Measurements from ENCODE around the gene PFDN1.
"Not testable (repeated sequence)": the region's sequence is repeated elsewhere in the genome, so short reads cannot be mapped to it uniquely, and the experiment has no call there.

PFDN1 gene

DNA sequence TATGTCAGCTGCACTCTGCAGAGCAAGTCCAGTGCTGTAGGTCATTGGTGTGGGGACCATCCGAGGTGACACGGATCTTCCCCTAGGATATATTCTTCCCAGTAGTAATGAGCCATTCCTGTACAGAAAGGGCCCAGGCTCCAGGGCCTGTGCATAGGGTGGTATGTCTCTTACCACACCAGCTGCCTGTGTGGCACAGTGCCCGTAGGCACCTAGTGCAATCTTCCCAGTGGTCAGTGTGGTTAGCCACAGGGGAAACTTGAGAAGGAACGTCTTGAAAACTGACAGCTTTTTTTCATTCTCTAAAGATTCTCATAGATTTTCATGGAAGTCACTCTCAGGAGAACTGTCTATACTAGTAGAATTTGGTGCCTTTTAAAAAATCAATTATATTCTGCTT is 88.1 kb downstream of the PFDN1 start:
- DNase-seq (ENCODE audit: low read depth in 2 of 2): no peak

DNA sequence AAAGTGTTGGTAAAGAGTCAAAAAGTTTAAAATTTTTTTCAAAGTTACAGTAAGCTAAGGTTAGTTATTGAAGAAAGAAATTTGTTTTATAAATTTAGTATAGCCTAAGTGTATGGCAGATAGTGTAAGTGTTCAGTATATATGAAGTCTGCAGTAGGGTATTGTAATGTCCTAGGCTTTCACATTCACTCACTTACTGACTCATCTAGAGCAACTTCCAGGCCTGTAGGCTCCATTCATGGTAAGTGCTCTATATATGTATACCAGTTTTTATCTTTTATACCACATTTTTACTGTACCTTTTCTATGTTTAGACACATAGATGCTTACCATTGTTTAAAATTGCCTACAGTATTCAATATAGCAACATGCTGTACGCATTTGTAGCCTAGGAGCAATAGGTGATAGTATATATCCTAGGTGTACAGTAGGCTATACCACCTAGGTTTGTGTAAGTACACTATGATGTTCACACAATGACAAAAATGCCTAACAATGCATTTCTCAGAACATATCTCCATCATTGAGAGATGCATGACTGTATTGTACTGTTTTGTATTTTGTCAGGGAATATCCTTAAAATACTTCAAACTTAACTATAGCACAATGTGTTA is 89.4 kb downstream of the PFDN1 start:
- no peak for DNase-seq (ENCODE audit: low read depth in 2 of 2)

DNA sequence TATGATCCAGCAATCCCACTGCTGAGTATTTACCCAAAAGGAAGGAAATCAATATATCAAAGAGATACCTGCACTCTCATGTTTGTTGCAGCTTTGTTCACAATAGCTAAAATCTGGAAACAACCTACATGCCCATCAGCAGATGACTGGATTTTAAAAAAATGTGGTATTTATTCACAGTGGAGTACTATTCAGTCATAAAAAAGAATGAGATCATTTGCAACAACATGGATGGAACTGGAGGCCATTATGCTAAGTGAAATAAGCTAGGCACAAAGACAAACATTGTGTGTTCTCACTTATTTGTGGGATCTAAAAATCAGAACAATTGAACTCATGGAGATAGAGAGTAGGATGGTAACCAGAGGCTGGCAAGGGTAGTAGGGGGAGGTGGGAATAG is 94.8 kb downstream of the PFDN1 start:
- no peak for DNase-seq (ENCODE audit: low read depth in 2 of 2)

DNA sequence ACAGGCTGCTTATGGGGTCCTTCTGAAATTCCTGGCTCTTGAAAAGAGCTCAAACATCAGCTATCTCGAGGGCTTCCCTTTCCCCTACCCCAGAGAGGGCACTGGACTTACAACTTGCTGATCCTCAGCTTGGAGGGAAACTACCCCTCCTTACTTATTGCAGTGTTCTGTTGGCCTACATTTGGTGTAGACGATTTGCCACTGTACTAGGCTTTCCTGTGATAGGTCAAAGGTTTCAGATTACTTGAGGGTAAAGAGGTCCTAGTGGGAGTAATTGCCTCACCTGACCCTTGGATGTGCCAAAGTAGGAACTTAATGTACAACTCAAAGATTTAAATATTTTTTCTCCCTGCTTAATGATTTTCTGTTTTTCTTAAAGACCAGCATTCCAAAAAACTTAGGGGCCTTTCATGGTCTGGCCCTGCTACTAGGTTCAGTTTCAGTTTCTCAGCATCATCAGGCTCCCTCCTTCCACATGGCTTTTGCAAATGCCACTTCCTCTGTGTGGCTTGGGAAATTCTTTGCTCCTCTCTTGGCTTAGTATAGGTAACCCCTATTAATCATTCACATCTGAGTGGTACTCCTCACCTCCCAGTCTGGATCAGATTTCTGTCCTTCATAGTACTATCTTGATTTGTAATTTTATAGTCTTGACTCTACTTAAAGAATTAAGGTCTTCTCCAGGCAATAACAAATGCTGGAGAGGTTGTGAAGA is 95.5 kb downstream of the PFDN1 start:
- DNase-seq (ENCODE audit: low read depth in 2 of 2): no peak

DNA sequence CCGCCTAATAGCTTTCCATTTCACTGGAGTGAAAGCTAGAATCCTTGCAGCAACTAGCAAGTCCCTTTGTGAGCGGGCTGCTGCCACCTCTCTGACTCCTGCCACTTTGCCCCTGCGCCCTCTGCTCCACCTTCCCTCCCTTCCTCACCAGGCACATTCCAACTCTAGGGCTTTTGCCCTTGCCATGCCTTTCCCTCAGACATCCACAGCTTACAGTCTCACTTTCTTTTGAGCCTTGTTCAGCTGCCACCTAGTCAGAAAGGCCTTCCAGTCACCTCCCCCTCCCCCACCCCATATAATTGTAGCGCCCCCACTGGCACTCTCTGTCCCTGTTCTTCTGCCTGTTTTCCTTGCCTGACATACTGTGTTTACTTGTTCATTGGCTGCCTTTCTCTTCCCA is 96.9 kb downstream of the PFDN1 start:
- DNase-seq (ENCODE audit: low read depth in 2 of 2): no peak

DNA sequence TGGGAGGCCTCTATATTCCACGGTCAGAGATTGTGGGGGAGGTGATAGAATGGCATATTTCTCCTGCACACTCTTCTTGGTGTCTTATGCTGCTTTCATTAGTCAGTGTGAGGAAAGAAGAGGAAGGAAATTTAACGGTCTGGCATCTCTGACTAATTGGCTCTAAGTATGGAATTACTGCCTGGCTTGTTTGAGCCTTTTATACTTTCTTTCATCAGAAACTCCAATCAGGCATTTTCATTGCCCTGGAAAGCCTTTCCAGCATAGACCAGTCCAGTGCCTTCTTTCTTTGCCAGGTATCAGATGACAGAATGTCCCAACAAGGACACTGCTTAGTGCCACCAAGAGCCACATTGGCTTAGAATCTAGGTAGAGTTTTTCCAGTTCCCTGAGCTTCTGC is 97.7 kb downstream of the PFDN1 start:
- no peak for DNase-seq (ENCODE audit: low read depth in 2 of 2)

DNA sequence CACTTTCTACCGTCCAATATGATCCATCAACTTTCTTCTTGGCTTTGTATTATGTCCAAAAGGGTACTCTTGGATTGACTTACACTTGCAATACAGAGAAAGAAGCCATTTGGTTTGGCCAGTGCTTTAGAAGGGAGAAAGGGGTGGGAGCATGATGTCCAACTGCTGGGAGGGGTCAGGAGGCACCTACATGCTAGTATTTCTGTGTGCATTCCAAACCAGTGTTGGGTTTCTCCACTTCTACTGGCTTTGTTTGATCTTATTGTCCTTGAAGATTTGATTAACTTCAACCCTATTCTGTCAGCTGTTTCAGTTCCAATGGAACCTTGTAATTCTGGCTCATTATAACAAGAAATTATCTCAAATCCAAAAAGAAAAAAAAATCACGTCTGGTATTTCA is 100.3 kb downstream of the PFDN1 start:
- DNase-seq (ENCODE audit: low read depth in 2 of 2): no peak

DNA sequence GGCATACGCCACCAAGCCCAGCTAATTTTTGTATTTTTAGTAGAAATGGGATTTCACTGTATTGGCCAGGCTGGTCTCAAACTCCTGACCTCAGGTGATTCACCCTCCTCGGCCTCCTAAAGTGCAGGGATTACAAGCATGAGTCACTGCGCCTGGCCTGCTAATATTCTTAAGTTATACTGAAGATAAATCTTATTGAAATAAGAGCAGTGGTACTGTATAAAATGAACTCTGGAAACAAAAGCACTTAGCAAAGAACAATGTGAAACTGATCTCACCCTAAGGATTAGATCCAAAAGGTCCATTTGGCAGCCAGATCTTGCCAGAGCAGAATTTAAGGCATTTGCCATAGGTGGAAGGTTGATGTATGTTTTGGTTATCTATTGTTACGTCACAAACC is 100.8 kb downstream of the PFDN1 start:
- no peak for DNase-seq (ENCODE audit: low read depth in 2 of 2)

DNA sequence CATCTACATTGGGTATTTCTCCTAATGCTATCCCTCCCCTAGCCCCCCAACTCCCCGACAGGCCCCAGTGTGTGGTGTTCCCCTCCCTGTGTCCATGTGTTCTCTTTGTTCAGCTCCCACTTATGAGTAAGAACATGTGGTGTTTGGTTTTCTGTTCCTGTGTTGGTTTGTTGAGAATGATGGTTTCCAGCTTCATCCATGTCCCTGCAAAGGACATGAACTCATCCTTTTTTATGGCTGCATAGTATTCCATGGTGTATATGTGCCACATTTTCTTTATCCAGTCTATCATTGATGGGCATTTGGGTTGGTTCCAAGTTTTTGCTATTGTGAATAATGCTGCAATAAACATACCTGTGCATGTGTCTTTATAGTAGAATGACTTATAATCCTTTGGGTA is 104.0 kb downstream of the PFDN1 start:
- not testable (repeated sequence) for DNase-seq (ENCODE audit: low read depth in 2 of 2)

DNA sequence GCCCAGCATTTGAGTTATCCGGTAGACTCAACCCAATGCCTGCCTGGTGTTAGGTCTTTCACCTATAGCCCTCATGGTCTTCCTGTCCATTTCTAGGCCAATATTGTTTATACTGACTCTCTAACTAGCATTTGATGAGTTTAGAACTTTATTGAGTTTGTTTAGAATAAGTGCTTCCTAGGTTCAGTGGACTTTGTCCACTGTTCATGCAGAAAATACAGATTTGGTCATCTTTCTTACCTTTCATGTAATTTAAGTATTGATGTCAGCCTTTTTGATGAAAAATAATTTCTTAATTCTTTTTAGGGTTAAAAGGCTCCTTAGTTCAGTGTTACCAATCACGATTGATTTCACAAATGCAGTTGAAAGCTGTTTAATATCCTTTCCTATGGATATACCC is 105.9 kb downstream of the PFDN1 start:
- no peak for DNase-seq (ENCODE audit: low read depth in 2 of 2)

DNA sequence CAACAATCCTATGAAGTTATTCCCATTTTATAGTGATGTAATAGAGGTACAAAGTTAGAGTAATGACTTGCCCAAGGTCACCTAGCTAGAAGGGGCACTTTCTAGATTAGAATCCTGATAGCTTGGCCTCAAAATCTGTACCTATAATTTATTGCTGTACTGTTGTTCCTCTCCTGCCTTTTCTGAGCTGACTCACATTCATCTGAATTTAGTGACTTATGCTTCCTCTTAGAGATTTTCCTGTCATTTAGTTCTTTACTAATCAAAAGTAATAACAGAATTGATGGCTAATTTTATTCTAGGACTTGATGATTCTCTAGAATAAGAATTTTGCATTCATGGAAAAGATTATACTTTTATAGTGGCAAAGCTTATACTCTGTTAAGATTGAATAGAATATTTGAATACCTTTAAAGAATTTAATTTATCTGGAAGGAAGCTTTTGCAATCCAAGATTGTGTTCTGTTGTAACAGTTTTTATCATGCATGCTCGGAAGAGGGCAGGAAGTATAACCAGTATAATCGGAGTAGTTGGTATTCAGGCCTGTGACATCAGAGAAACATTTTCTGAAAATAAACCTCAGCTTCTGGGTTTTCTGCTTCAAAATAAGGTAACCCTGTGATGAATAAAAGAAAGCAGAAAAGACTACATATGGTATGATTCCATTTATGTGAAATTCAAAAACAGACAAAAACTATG is 106.6 kb downstream of the PFDN1 start:
- no peak for DNase-seq (ENCODE audit: low read depth in 2 of 2)
